Measurements from ENCODE around the gene ERAP2. TPM values are rescaled to one million over a fixed set of nuclear protein-coding genes. Genes with fewer than 3 reads are reported as not detected.

ERAP2 gene
- polyA plus RNA-seq, 3 donors = 3.0 to 20.4 (median 3.4) TPM

DNA sequence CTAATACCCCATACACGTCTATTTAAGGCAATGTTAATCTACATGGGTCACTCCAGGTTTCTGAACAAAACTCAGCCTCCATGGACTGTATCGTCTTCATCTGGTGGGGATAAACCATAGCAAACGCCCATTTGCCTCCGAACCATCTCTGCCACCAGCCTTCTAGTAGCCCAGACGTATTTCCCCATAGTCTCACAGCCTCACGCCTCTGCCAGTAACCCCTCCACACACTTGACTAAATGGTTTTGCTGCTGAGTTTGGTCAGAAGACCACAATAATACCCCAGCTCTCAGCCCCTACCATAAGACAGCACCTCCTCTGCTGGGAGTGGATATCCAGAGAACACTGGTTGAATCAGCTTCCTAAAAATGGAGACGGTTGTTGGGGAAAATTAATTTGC, 8.7 kb downstream of the ERAP2 start:
- Mint-ChIP-seq H3K27ac (peak overlapping the region in 1 of 7 donors; percentile 68), H3K9me3 (no peaks in the 10 kb centered on the region), H3K4me1 (peaks cover 41% of the 10 kb centered on the region), H3K36me3 (peaks cover 49 to 57% of the 10 kb centered on the region in 2 donors), H3K4me3 (no peak overlapping the region), H3K27me3 (ENCODE audit: low read depth in 3 of 3) (peaks cover 0 to 2% (median 0%) of the 10 kb centered on the region in 3 donors)
- DNase-seq = no peak
- H3K79me2 ChIP-seq (ENCODE audit: insufficient read depth, low read length) = peaks cover 13% of the 10 kb centered on the region
- 88% methylated on average over 5 of the region's 7 CpGs for WGBS (ENCODE audit: insufficient coverage)
- no peak overlapping the region for H2AFZ ChIP-seq (ENCODE audit: insufficient read depth, low read depth, low read length, poor library complexity, severe bottlenecking)
- H3K27me3 ChIP-seq (ENCODE audit: control insufficient read depth in 2 of 2, insufficient read depth in 2 of 2, low read length in 2 of 2) = no peaks in the 10 kb centered on the region
- intact Hi-C loops (cut with micrococcal nuclease) = loop anchor here (5.0 kb wide), 2 partner anchors 47 to 52 kb away; partner anchors contain the start of gene LNPEP (in 1 of the 2)
- no peak overlapping the region for H3K9ac ChIP-seq (ENCODE audit: insufficient read depth, low read length, poor library complexity, severe bottlenecking)
- peaks cover 26 to 56% of the 10 kb centered on the region in 2 donors for H3K36me3 ChIP-seq (replicated peaks in 1 of 2; ENCODE audit: control insufficient read depth in 1 of 2, insufficient read depth in 2 of 2, low read length in 2 of 2)
- no peaks in the 10 kb centered on the region for H3K9me3 ChIP-seq (replicated peaks in 1 of 2; ENCODE audit: control insufficient read depth in 1 of 2, insufficient read depth in 1 of 2, low read length in 2 of 2)
- no peak overlapping the region for H3K4me3 ChIP-seq (replicated peaks in 1 of 3; ENCODE audit: low read depth in 2 of 3, low read length in 3 of 3)
- peaks cover 30 to 35% of the 10 kb centered on the region in 2 donors for H3K4me1 ChIP-seq (ENCODE audit: control insufficient read depth in 1 of 2, insufficient read depth in 2 of 2, low read length in 2 of 2)
- no peak overlapping the region for H3K27ac ChIP-seq (ENCODE audit: low read depth in 1 of 2, low read length in 2 of 2)
- H4K20me1 ChIP-seq (ENCODE audit: insufficient read depth, low read length) = no peaks in the 10 kb centered on the region
- H3K4me2 ChIP-seq (replicated peaks; ENCODE audit: extremely low read depth, low read length, poor library complexity, severe bottlenecking) = no peak overlapping the region
- TF ChIP-seq, protein P1, sequence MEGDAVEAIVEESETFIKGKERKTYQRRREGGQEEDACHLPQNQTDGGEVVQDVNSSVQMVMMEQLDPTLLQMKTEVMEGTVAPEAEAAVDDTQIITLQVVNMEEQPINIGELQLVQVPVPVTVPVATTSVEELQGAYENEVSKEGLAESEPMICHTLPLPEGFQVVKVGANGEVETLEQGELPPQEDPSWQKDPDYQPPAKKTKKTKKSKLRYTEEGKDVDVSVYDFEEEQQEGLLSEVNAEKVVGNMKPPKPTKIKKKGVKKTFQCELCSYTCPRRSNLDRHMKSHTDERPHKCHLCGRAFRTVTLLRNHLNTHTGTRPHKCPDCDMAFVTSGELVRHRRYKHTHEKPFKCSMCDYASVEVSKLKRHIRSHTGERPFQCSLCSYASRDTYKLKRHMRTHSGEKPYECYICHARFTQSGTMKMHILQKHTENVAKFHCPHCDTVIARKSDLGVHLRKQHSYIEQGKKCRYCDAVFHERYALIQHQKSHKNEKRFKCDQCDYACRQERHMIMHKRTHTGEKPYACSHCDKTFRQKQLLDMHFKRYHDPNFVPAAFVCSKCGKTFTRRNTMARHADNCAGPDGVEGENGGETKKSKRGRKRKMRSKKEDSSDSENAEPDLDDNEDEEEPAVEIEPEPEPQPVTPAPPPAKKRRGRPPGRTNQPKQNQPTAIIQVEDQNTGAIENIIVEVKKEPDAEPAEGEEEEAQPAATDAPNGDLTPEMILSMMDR (IDR thresholded peaks at IDR 0.05) = no peak

DNA sequence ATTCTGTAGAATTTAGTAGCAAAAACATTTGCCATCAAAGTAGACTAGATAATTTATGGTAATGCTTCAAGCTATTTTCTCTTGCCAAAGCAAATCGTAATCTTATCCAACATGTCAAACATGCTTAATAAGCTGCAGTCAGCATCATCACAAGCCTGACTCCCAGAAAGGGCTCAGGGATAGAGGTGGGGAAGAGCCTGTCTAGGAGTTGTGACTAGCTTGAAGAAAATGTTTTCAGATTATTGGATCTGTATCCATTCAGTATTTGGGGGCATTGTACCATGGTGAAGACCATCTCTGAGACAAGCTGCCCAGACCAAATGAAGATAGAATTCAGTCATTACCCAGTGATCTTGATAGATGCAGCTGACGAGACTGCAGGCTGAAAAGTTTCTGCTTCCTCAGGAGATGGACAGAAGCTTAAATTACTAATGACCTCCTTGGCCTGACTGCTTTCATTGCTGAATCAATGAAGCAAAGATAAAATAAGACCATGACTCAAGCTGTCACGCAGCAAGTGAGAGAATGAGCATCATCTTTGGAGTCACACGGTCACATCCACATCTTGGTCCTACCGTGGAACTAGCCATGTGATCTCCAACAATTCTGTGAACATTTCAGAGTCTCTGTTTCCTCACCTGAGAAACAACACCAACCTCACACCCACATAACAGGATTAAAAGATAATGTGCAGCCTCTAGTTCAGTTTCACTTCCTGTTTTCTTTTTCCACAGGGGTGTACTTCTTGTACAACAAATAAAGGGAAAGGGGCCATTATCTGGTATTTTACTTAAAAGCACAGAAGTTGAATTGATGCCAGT, 9.4 kb downstream of the ERAP2 start:
- peaks cover 13% of the 10 kb centered on the region for H3K79me2 ChIP-seq (ENCODE audit: insufficient read depth, low read length)
- H3K36me3 Mint-ChIP-seq = peaks cover 53 to 61% of the 10 kb centered on the region in 2 donors
- intact Hi-C loops (cut with micrococcal nuclease) = no loop called here

More for the DNA sequence above, 9.4 kb downstream of the ERAP2 start:
- peaks cover 23 to 28% of the 10 kb centered on the region in 2 donors for H3K4me1 ChIP-seq (ENCODE audit: control insufficient read depth in 1 of 2, insufficient read depth in 2 of 2, low read length in 2 of 2)
- H3K4me3 ChIP-seq (replicated peaks in 1 of 3; ENCODE audit: low read depth in 2 of 3, low read length in 3 of 3) = no peak overlapping the region
- H3K27me3 Mint-ChIP-seq (ENCODE audit: low read depth in 3 of 3) = peaks cover 0 to 2% (median 0%) of the 10 kb centered on the region in 3 donors
- no peaks in the 10 kb centered on the region for H3K9me3 Mint-ChIP-seq
- H3K27ac ChIP-seq (ENCODE audit: low read depth in 1 of 2, low read length in 2 of 2) = peak overlapping the region in 1 of 2 donors; percentile 49
- peak; percentile 25 to 65 (median 51) for DNase-seq
- H3K4me1 Mint-ChIP-seq = peaks cover 33% of the 10 kb centered on the region
- H2AFZ ChIP-seq (ENCODE audit: insufficient read depth, low read depth, low read length, poor library complexity, severe bottlenecking) = no peak overlapping the region
- H3K36me3 ChIP-seq (replicated peaks in 1 of 2; ENCODE audit: control insufficient read depth in 1 of 2, insufficient read depth in 2 of 2, low read length in 2 of 2) = peaks cover 32 to 63% of the 10 kb centered on the region in 2 donors
- H3K9ac ChIP-seq (ENCODE audit: insufficient read depth, low read length, poor library complexity, severe bottlenecking) = no peak overlapping the region
- peak overlapping the region in 5 of 7 donors; percentile 6 to 82 (median 21) for H3K27ac Mint-ChIP-seq
- H3K27me3 ChIP-seq (ENCODE audit: control insufficient read depth in 2 of 2, insufficient read depth in 2 of 2, low read length in 2 of 2) = no peaks in the 10 kb centered on the region
- H3K9me3 ChIP-seq (replicated peaks in 1 of 2; ENCODE audit: control insufficient read depth in 1 of 2, insufficient read depth in 1 of 2, low read length in 2 of 2) = no peaks in the 10 kb centered on the region
- no peaks in the 10 kb centered on the region for H4K20me1 ChIP-seq (ENCODE audit: insufficient read depth, low read length)
- H3K4me3 Mint-ChIP-seq = no peak overlapping the region
- peak overlapping the region; percentile 12 for H3K4me2 ChIP-seq (replicated peaks; ENCODE audit: extremely low read depth, low read length, poor library complexity, severe bottlenecking)
- TF ChIP-seq, protein P1 (IDR thresholded peaks at IDR 0.05) = no peak
- 54% methylated on average over 4 of the region's 5 CpGs for WGBS (ENCODE audit: insufficient coverage)
